Tibial nerve (tissue), 4 donors: Measurements from ENCODE around the gene TOM1L2.

ENCODE experiments used
- CTCF ChIP-seq, 5 experiments: fragments of 200-600 bp in 3 of 5; fragments of 450-650 bp in 2 of 5; sonication (generic) in 3 of 5; IDR thresholded peaks; one replicate each; pipeline ENCODE4 v1.5.1; 2016 to 2019; ENCODE audit warnings: antibody characterized with exemption in 5 of 5, mild to moderate bottlenecking in 3 of 5, moderate library complexity in 2 of 5
- EP300 ChIP-seq, 2 donors: sonication (generic); formaldehyde crosslinking; IDR thresholded peaks; one replicate each; pipeline ENCODE4 v1.6.1; 2017; ENCODE audit warnings: antibody characterized with exemption in 2 of 2, mild to moderate bottlenecking in 1 of 2
- POLR2A ChIP-seq, 2 donors: fragments of 450-650 bp; IDR thresholded peaks; one replicate each; pipeline ENCODE4 v1.6.1; 2017; ENCODE audit warnings: antibody characterized with exemption in 2 of 2, mild to moderate bottlenecking in 2 of 2, moderate library complexity in 2 of 2

GRCh38 chr17:17940441-17940911 lies 31.7 kb downstream of the TOM1L2 start:
- TF ChIP-seq POLR2A (IDR thresholded peaks at IDR 0.05) (no peak), EP300 (IDR thresholded peaks at IDR 0.05) (no peak), CTCF (IDR thresholded peaks at IDR 0.05) (no peak)
